ENCODE data around the gene PIGQ. TPM values are rescaled to one million over a fixed set of nuclear protein-coding genes. Genes with fewer than 3 reads are reported as not detected.

The PIGQ gene
- total and polyA plus RNA-seq, 2 of the 13 experiments (the other 11 are each of a cell fraction or from before 2014, with no cell fraction given) = 7.7 to 19.7 TPM

GRCh38 chr16:578870-579405 lies 9.2 kb downstream of the PIGQ start (continued):
- TF ChIP-seq KAT2B (IDR thresholded peaks at IDR 0.05; ENCODE audit: borderline replicate concordance, low read depth, low read length) (no peak), THAP9 (CRISPR knock-in tag; IDR thresholded peaks at IDR 0.05; ENCODE audit: borderline replicate concordance) (no peak), REXO4 (CRISPR knock-in tag; IDR thresholded peaks at IDR 0.05; ENCODE audit: borderline replicate concordance) (no peak), HOXD1 (CRISPR knock-in tag; IDR thresholded peaks at IDR 0.05) (0 out of 2 replicates have a peak, but pooled peaks have one; percentile 55), E2F1 (CRISPR knock-in tag; IDR thresholded peaks at IDR 0.05) (no peak), ZNF547 (CRISPR knock-in tag; IDR thresholded peaks at IDR 0.05) (0 out of 2 replicates have a peak, but pooled peaks have one; percentile 30), ZFP91 (CRISPR knock-in tag; IDR thresholded peaks at IDR 0.05; ENCODE audit: borderline replicate concordance) (no peak), SNRNP70 (IDR thresholded peaks at IDR 0.05; ENCODE audit: low read depth, low read length) (no peak), THAP8 (CRISPR knock-in tag; IDR thresholded peaks at IDR 0.05; ENCODE audit: borderline replicate concordance) (no peak), U2AF1 (optimal IDR thresholded peaks at IDR 0.05; ENCODE audit: low read depth, low read length) (peak; percentile 51), ZNF841 (CRISPR knock-in tag; IDR thresholded peaks at IDR 0.05; ENCODE audit: borderline replicate concordance) (no peak), HIVEP1 (CRISPR knock-in tag; IDR thresholded peaks at IDR 0.05) (no peak), MEIS2 (CRISPR knock-in tag; IDR thresholded peaks at IDR 0.05) (no peak), ZNF737 (CRISPR knock-in tag; IDR thresholded peaks at IDR 0.05; ENCODE audit: borderline replicate concordance) (no peak), POGZ (CRISPR knock-in tag; IDR thresholded peaks at IDR 0.05) (peak; percentile 35; the same call in 1 of the 2 replicates), ZNF329 (CRISPR knock-in tag; IDR thresholded peaks at IDR 0.05; ENCODE audit: low read depth) (no peak), ZGPAT (CRISPR knock-in tag; IDR thresholded peaks at IDR 0.05) (peak; percentile 41; the same call in 1 of the 2 replicates)

All from HepG2 (cell line).